Panc1 (cell line): ENCODE data around the gene STK4. TPM values are rescaled to one million over a fixed set of nuclear protein-coding genes. Genes with fewer than 3 reads are reported as not detected.
"Not testable (repeated sequence)": the region's sequence is repeated elsewhere in the genome, so short reads cannot be mapped to it uniquely, and the experiment has no call there.

Source experiments
- ATAC-seq: fragments of 200-7000 bp; cut with Tn5 transposase; 2 replicates; pipeline ENCODE4 v1.9.1; 2020; ENCODE audit warnings: mild to moderate bottlenecking, moderate library complexity
- BruUV-seq: library from RNA; stranded (reverse); fragments of 400-500 nt; replicated peaks from 2 replicates; lab custom pipeline; 2021; lab: Mats Ljungman, UMichigan
- CTCF ChIA-PET: fragments of 300-600 bp; sonication (Branson Sonifier 250); formaldehyde crosslinking; loops from one replicate; lab custom pipeline; 2022; ENCODE audit warnings: antibody characterized with exemption; lab: Charles Lee
- POLR2A ChIA-PET: fragments of 300-600 bp; sonication (Branson Sonifier 250); formaldehyde crosslinking; loops from one replicate; lab custom pipeline; 2022; ENCODE audit warnings: antibody characterized with exemption; lab: Charles Lee
- DNase-seq: peaks from one replicate; pipeline ENCODE4 v3.0.0-alpha.2; 2010; ENCODE audit warnings: low read depth, low spot score
- H3K27ac ChIP-seq: 2 replicates; pipeline ENCODE4 v1.5.1; 2011; ENCODE audit warnings: mild to moderate bottlenecking, low read length, inconsistent platforms
- H3K27me3 ChIP-seq: fragments of 200-500 bp; sonication (Bioruptor generic); 2 replicates; pipeline ENCODE4 v1.6.0; 2014; ENCODE audit warnings: low read length, inconsistent platforms; ENCODE audit not compliant: control insufficient read depth, insufficient read depth
- H3K36me3 ChIP-seq: fragments of 200-500 bp; sonication (Bioruptor generic); 2 replicates; pipeline ENCODE4 v1.5.1; 2014; ENCODE audit warnings: inconsistent platforms, mild to moderate bottlenecking, low read length, moderate library complexity; ENCODE audit not compliant: control insufficient read depth, insufficient read depth
- H3K4me1 ChIP-seq: 2 replicates; pipeline ENCODE4 v1.5.1; 2011; ENCODE audit warnings: inconsistent platforms, mild to moderate bottlenecking, low read length, moderate library complexity; ENCODE audit not compliant: control insufficient read depth, insufficient read depth
- H3K4me3 ChIP-seq, 2 experiments: 2 replicates each; pipeline ENCODE4 v1.5.1; 2011 to 2012; ENCODE audit warnings: low read depth in 2 of 2, low read length in 2 of 2, mild to moderate bottlenecking in 2 of 2, inconsistent platforms in 1 of 2, moderate library complexity in 1 of 2
- H3K9me3 ChIP-seq: fragments of 200-500 bp; sonication (Bioruptor generic); 2 replicates; pipeline ENCODE4 v1.5.1; 2014; ENCODE audit warnings: low read depth, mild to moderate bottlenecking, inconsistent platforms, low read length, moderate library complexity; ENCODE audit not compliant: control insufficient read depth, insufficient read depth
- CTCF ChIP-seq: fragments of 450-650 bp; IDR thresholded peaks from 2 replicates; pipeline ENCODE4 v1.5.1; 2017; ENCODE audit warnings: mild to moderate bottlenecking
- POLR2AphosphoS5 ChIP-seq: IDR thresholded peaks from 2 replicates; pipeline ENCODE4 v1.6.1; 2012; ENCODE audit warnings: mild to moderate bottlenecking, low read depth, low read length, moderate library complexity
- REST ChIP-seq, 2 experiments: IDR thresholded peaks; 2 replicates each; pipeline ENCODE4 v1.6.1; 2011 to 2012; ENCODE audit warnings: low read depth in 2 of 2, control low read depth in 1 of 2, low read length in 1 of 2, mild to moderate bottlenecking in 1 of 2, moderate library complexity in 1 of 2; ENCODE audit not compliant: insufficient read depth in 1 of 2
- SIN3A ChIP-seq: IDR thresholded peaks from 2 replicates; pipeline ENCODE4 v1.6.1; 2012; ENCODE audit warnings: low read depth, mild to moderate bottlenecking, low read length, moderate library complexity, borderline replicate concordance; ENCODE audit not compliant: insufficient read depth
- TCF7L2 ChIP-seq: IDR thresholded peaks from 2 replicates; pipeline ENCODE4 v1.6.1; 2011; ENCODE audit warnings: mild to moderate bottlenecking, low read depth, low read length, inconsistent platforms
- in situ Hi-C: cut with HindIII; loops from 2 replicates; pipeline ENCODE4 v1.10.0; 2016; ENCODE audit warnings: low sequenced_read_pairs, low pct_unique_long_range_greater_than_20kb
- intact Hi-C: fragments of 100-400 bp; cut with micrococcal nuclease; formaldehyde crosslinking; loops from one replicate; pipeline ENCODE4 v1.10.0; 2022; ENCODE audit not compliant: unreplicated experiment
- total RNA-seq: library from RNA; stranded (reverse); gene quantifications from one replicate; pipeline ENCODE4 v1.2.1, GENCODE V29; 2021; ENCODE audit not compliant: unreplicated experiment

Gene STK4
- total RNA-seq, 1 experiment from 2014 or later: 50.2 TPM

- ChIA-PET CTCF (interaction anchor here (0.7 to 3.3 kb wide), 2 partner anchors 25 to 83 kb away, joined by 3 to 19 read pairs; no protein-coding TSS in a partner anchor), POLR2A (no interaction called here)
- intact Hi-C loops: loop anchor here (10.0 kb wide), 1 partner anchor 82 kb away; no protein-coding TSS in a partner anchor
- DNase-seq (no peak), ATAC-seq (no peak)
- TF ChIP-seq SIN3A (no peak), REST (IDR thresholded peaks at IDR 0.05; ENCODE audit: insufficient read depth in 1 of 2, low read depth in 2 of 2, low read length in 1 of 2) (no peak), CTCF (no peak), TCF7L2 (no peak), POLR2AphosphoS5 (no peak)
- Histone ChIP-seq H3K27me3 (no peaks in the 10 kb centered on the region), H3K4me3 (no peak overlapping the region), H3K36me3 (peaks cover 3% of the 10 kb centered on the region; the same call in 1 of the 2 replicates), H3K27ac (no peak overlapping the region), H3K9me3 (no peaks in the 10 kb centered on the region), H3K4me1 (0 out of 2 replicates have a peak, but pooled peaks cover 3% of the 10 kb centered on the region)
- no TSS peak for BruUV-seq
- in situ Hi-C loops: no loop called here
Measured at GRCh38 chr20:45012682-45013302, 46.5 kb downstream of the STK4 start.

GRCh38 chr20:45014131-45014530 is 47.8 kb downstream of the STK4 start:
- intact Hi-C loops: loop anchor here (10.0 kb wide), 1 partner anchor 81 kb away; no protein-coding TSS in a partner anchor
- ATAC-seq, H3K4me1 ChIP-seq, in situ Hi-C loops, H3K9me3 ChIP-seq, CTCF ChIA-PET, DNase-seq, BruUV-seq, H3K36me3 ChIP-seq, H3K27me3 ChIP-seq, H3K4me3 ChIP-seq, H3K27ac ChIP-seq: not testable (repeated sequence)
- POLR2A ChIA-PET: interaction anchor here (0.7 kb wide), 1 partner anchor 1550 kb away, joined by 3 read pairs; no protein-coding TSS in a partner anchor
